SH-SY5Y (cell line): ENCODE data around the gene MED25.

Experiments
- GATA2 ChIP-seq: IDR thresholded peaks from 2 replicates; pipeline ENCODE4 v1.6.1; 2011; ENCODE audit warnings: mild to moderate bottlenecking, low read depth, low read length
- GATA3 ChIP-seq: IDR thresholded peaks from 2 replicates; pipeline ENCODE4 v1.6.1; 2011; ENCODE audit warnings: low read depth, mild to moderate bottlenecking, low read length, moderate library complexity

- no peak for TF ChIP-seq GATA2
- no peak for TF ChIP-seq GATA3
Measured at GRCh38 chr19:49863254-49863934, 45.3 kb downstream of the MED25 start.
